ENCODE results near the gene LYPD1.

DNA sequence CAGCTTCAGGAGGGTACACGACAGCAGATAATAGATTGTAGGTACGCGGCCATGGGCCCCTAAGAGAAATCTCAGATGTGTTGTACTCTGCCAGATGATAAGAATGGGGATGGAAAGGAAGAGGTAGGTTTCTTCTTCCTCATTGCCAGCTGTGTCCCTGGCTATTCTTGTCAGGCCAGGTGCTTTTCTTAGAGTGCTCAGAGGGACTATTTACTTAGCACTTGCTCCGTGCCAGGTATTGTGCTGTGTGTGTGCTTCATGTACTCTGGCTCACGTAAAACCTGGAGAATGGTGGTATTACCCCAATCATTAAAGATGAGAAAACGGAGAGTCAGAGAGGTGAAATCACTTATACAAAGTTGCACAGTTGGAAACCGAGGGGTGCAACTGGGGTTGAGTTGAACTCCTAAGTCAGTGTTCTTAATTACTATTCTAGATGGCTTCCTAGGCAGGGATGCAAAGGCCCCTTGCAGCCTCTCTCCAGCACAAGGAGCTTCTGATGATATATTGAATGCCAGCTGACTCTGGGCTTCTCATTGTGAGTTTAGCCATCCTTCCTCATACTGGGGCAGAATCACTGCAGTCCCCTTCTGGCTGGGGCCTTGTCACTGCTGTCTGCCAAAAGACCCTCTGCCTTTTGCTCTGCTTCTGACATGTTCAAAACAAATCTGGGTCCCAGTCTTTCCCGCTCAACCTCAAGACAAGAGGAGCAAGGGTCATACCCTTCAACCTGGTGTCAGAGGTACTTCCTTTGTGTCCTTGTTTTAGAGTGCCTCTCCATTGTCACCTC is 60.7 kb downstream of the LYPD1 start:
- TF ChIP-seq, protein P1, sequence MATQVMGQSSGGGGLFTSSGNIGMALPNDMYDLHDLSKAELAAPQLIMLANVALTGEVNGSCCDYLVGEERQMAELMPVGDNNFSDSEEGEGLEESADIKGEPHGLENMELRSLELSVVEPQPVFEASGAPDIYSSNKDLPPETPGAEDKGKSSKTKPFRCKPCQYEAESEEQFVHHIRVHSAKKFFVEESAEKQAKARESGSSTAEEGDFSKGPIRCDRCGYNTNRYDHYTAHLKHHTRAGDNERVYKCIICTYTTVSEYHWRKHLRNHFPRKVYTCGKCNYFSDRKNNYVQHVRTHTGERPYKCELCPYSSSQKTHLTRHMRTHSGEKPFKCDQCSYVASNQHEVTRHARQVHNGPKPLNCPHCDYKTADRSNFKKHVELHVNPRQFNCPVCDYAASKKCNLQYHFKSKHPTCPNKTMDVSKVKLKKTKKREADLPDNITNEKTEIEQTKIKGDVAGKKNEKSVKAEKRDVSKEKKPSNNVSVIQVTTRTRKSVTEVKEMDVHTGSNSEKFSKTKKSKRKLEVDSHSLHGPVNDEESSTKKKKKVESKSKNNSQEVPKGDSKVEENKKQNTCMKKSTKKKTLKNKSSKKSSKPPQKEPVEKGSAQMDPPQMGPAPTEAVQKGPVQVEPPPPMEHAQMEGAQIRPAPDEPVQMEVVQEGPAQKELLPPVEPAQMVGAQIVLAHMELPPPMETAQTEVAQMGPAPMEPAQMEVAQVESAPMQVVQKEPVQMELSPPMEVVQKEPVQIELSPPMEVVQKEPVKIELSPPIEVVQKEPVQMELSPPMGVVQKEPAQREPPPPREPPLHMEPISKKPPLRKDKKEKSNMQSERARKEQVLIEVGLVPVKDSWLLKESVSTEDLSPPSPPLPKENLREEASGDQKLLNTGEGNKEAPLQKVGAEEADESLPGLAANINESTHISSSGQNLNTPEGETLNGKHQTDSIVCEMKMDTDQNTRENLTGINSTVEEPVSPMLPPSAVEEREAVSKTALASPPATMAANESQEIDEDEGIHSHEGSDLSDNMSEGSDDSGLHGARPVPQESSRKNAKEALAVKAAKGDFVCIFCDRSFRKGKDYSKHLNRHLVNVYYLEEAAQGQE (IDR thresholded peaks at IDR 0.05; ENCODE audit: insufficient read depth in 1 of 2, low read depth in 2 of 2, low read length in 2 of 2) = no peak
- TF ChIP-seq POLR2AphosphoS5 (IDR thresholded peaks at IDR 0.05; ENCODE audit: low read depth, low read length) = no peak

All from PFSK-1 (cell line).